ENCODE data around the gene TMC8.
"Not testable (repeated sequence)": the region's sequence is repeated elsewhere in the genome, so short reads cannot be mapped to it uniquely, and the experiment has no call there.

TMC8 gene

DNA sequence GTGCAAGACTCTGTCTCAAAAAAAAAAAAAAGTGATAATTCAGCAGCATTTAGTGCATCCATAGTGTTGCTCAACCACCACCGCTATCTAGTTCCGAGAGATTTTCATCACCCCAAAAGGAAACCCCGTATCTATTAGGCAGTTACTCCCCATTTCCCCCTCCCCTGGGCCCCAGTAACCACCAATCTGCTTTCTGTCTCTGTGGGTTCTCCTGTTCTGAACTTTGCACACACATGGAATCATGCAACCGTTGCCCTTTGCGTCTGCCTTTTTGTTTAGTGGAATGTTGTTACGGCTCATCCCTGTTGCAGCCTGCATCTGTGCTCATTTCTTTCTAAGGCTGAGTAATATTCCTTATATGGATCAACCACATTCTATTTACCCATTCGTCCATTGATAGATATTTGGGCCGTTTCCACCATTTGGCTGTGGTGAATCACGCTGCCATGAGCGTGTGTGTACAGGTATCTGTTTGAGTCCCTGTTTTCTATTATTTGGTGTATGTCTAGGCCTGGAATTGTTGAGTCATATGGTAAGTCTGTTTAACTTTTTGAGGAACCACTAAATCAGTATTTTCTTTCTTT is 29.1 kb downstream of the TMC8 start:
- DNase-seq: no peak

DNA sequence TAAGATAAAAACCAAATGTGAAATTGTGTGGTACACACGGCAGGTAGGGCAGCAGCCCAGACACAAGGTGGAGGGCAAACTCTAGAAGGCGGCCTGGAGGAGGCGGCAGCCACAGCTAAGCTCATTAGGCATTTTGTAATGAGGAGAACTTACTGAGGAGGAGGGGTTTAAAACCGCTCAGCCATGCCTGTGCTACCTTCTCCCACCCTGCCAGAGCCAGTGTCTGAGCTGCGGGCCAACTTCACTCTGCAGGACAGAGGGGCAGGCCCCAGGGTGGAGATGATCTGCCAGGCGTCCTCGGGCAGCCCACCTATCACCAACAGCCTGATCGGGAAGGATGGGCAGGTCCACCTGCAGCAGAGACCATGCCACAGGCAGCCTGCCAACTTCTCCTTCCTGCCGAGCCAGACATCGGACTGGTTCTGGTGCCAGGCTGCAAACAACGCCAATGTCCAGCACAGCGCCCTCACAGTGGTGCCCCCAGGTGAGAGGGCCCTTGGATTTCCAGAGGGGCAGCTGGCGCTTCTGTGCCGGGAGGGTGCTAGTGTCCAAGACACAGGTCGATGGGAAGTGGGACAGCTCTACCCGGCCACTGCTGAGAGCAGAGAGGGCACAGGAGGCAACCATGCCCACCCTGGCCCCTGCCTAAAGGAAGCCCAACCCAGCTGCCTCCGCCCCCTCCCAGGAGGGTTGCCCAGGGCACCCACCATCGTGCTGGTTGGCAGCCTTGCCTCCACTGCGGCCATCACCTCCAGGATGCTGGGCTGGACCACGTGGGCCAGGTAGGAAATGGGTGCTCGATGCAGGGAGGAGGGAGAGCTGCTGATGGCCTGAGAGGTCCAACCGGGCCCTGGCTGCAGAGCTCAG is 33.5 kb downstream of the TMC8 start:
- no peak for DNase-seq

DNA sequence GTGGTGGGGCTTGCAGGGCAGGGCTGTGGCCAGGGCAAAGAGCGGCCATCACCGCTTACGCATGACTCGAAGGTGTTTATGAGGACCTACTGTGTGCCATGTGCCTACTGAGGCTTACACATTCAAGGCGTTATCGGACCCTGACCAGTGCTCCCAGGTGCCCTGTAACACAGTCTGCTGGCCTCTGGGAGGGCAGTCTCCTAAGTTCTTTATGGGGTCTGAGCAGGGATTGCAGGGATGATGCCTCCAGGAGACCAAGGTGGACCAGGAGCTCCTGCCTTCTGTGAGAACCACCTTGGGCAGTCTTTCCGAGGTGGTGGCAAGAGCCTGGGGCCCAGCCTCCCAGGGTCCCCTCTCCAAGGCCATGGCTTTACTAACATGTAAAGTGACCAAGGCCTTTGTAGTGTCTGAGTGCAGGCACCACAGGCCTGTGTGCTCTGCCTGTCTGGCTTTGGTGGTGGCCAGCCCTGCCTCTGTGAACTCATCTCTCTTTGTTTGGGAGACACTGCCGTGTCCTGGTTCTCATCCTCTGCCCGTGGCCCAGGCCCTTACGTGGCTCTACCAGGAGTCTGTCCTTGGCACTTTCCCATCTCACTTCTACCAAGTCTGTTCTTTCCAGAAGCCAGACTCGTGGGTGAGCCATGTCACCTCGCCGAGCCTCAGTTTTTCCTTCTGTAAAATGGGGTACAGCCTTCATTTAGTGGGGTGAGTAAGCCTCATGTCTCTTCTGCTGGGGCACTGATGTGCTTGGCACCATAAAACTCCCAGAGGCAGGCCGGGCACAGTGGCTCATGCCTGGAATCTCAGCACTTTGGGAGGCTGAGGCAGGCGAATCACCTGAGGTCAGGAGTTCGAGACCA is 34.4 kb downstream of the TMC8 start:
- no peak for DNase-seq

DNA sequence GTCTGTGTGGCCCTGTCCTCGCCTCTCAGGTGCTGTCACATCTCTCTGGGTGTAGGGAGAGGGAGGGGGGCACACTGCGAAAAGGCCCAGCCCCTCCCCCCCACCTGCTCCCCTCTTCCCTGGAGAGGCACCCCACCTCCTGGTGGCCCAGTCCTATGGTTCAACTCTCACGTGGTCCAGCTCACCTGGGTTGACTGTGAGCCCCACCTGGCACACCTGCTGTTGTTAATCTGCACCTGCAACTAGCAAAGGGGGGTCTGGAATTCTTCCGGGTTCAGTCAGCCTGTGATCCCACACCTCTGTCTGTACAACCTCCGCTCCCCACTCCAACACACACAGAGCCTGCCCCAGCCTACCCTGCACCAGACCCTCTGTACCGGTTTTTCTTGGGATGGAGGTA is 35.8 kb downstream of the TMC8 start:
- DNase-seq: no peak

DNA sequence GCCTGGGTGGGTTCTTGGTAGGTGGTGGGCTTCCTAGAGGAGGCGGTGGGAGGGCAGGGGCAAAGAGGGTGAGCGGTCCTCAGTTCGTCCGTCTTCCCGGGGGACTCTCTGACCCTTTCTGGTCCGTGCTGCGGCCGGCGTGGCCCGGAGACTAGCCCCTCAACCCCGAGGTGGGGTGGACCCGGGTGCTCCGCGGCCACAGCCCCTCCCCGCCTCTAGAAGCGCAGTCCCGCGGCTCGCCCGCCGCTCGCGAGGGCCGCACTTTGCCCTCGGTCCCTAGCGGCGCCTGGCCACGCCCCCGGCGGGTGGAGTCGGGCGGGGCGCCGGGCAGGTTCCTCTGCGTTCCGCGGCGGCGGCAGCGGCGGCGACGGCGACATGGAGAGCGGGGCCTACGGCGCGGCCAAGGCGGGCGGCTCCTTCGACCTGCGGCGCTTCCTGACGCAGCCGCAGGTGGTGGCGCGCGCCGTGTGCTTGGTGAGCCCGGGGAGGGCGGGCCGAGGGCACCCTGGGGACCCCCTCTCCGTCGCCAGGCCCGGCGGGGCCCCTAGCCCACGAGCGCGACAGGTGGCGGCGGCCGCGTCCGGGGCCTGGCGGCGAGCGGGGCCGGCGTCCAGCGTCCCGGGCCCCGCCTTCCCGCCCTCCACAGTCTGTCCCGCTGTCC is 37.8 kb downstream of the TMC8 start, which contains the start of gene SYNGR2:
Gene SYNGR2, plus strand, starts transcription at position 340 of the 661 bp plus-strand sequence. Its CDS starts 36 bp downstream, at position 376.
- peak; percentile 82 for DNase-seq

DNA sequence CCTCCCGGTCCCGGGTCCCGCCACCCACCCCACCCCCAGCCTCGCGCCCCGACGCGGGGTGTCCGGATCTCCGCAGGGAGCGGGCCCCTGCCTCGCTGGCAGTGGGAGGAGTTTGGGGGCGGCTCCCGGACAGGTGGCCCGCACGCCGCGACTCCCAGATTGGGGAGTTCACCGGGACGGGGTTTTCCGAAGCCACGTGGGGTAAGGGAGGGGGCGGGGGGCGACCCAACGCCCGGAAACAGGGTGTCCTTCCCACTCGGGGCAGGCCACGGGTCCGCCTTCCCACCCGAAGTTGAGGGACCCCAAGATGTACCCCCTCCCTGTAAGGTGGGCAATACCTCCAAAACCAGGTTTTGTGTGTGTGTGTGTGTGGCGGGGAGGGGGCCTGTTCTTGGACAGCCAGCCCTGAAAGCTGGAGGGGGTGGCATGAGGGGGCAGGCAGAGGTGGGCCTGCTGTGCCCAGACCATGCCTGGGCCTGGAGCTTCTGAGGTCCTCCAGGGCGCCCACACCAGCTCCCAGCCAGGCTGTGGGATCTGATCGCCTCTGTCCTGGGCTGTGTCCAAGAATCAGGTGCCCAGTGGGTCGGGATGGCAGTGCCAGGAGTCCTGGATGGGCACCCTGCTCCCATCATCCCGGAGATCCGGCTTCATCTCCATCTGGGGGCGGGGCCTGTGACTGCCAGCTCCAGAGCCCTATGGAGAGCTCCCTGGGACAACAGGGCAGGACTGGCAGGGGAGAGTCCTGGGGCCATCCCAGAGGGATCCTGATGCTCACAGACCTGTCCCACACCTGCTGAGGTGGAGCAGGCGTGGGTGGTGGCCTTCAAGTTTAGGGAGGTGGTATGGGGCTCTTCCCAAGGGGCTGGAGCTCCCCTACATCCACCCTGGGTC is 38.6 kb downstream of the TMC8 start:
- peak; percentile 32 for DNase-seq

DNA sequence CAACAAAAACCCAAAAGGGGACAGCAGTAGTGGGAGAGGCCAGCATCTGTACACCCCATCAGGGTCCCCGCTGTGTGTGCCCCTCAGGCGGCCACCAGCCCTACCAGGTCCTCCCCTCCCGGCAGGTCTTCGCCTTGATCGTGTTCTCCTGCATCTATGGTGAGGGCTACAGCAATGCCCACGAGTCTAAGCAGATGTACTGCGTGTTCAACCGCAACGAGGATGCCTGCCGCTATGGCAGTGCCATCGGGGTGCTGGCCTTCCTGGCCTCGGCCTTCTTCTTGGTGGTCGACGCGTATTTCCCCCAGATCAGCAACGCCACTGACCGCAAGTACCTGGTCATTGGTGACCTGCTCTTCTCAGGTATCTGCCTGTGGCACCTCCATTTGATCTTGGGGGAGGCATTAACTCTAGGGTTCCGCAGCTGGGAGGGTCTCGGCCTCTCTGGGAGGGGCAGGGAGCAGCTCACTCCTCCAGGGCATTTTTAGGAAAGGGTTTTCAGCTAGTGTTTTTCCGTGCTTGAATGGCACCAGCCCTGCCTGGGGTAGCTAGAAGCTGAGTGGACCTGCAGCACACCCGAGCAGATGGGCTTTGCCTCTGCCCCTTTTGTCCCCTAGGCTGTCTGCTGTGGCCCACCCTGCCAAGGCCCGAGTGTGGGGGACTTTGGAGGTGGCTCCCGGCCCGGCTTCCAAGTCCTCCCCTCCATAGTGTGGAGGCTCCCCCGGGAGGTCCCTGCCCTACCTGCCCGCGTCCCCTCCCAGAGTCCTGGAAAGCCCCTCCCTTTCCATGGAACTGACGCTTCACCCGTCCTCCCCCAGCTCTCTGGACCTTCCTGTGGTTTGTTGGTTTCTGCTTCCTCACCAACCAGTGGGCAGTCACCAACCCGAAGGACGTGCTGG is 40.4 kb downstream of the TMC8 start:
- DNase-seq: no peak

DNA sequence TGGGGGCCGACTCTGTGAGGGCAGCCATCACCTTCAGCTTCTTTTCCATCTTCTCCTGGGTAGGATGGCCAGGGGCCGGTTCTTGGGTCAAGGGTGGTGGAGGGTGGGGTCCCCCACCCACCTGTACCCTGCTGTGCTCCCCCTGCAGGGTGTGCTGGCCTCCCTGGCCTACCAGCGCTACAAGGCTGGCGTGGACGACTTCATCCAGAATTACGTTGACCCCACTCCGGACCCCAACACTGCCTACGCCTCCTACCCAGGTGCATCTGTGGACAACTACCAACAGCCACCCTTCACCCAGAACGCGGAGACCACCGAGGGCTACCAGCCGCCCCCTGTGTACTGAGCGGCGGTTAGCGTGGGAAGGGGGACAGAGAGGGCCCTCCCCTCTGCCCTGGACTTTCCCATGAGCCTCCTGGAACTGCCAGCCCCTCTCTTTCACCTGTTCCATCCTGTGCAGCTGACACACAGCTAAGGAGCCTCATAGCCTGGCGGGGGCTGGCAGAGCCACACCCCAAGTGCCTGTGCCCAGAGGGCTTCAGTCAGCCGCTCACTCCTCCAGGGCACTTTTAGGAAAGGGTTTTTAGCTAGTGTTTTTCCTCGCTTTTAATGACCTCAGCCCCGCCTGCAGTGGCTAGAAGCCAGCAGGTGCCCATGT is 41.1 kb downstream of the TMC8 start:
- DNase-seq: not testable (repeated sequence)

DNA sequence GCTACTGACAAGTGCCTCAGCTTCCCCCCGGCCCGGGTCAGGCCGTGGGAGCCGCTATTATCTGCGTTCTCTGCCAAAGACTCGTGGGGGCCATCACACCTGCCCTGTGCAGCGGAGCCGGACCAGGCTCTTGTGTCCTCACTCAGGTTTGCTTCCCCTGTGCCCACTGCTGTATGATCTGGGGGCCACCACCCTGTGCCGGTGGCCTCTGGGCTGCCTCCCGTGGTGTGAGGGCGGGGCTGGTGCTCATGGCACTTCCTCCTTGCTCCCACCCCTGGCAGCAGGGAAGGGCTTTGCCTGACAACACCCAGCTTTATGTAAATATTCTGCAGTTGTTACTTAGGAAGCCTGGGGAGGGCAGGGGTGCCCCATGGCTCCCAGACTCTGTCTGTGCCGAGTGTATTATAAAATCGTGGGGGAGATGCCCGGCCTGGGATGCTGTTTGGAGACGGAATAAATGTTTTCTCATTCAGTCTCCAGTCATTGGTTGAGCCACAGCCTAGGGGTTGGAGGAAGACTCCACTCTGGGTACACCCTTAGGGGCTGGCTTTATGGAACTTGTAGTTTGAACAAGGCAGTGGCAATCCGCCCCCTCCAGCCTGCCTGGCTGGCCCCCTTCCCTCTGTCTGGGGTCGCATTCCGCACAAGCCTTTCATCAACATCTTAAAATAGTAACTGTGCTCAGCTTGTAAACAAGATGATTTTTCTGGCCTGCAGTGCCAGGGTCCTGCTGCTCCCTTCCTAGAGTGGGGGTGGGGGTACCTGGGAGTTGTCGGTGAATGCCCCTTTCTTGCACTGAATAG is 41.9 kb downstream of the TMC8 start:
- no peak for DNase-seq

DNA sequence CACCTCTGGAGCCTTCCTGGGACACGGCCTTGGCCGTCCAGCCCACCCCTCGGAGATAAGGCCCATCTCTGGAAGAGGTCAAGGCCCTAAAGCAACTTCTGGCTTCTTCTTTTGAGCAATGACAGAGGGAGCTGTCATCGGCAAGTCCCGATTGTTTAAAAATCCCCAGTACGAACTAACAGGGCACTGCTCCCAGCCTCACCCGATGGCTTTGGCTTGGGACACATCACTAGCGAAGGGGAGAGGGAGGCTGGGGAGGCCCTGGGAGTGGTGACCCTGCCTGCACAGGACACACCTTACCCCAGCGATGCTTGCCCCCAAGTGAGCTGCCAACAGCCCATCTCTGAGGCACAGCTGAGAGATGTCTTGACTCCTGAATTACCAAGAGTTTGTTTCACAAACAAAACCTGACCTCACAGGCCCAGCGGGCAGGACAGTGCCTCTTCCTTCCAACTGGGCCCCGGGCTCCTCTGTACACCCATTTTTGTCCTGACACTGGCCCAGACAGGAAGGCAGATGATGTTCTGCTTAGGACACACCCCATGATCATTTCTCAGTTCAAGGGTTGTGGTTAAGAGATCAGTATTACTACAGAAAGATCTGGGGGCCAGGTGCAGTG is 42.6 kb downstream of the TMC8 start:
- DNase-seq: no peak

DNA sequence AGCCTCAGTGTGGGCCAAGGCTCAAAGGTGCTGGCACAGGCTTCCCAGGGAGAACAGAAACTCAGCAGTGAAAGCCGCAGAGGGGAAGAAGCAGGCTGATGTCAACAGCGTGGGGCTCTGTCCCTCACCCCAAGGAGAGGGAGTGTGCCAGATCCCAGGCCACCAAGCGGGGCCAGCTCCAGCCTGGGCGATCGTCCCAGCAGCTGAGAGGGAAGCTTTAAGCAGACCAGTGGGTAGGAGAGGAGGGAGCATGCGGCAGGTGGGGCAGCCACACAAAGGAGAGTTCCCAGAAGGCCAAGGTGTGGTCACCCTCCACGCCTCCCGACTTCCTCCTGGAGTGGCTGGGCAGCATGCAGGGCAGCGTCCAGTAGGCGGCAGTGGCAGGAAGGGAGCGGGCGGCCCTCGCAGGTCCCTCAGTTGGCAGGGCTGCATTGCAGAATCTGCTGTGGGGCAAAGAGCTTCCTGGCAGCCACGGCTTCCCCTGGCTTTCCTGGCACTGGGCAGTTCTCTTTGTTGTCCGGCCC is 43.8 kb downstream of the TMC8 start:
- no peak for DNase-seq

DNA sequence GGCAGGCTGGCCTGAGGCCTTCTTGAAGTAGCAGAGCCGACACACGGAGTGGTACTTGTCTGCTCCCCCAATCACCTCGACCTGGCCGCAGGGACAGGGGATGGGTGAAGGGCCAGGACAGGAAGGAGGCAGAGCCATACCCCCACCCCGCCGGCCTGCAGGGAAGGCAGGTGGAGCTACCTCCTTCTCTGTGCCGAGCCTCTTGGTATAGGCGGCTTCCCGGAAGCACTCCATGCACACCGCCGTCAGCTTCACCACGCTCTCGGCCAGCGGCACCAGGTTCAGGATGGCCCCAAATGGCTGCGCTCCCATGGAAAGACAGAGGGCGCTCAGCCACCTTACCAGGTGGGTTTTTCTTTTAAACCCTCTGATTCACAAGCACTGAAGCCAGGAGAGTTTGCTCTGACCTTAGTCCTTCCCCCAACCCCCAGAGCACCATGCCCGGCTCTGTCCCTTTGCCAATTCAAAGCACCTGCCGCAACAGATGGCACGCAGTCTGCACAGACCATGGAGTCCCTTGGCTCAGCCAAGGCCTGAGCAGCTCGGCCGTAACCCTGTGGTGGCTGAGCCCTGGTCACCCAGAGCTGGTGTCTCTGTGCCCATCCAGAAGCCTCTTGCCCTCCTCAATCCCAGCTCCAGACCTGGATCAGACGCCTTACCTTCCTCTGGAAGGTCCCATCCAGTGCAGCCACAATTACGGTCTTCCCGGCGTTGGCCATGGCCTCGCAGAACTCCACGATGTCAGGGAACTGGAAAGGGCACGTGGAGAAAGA is 44.5 kb downstream of the TMC8 start:
- DNase-seq: no peak

DNA sequence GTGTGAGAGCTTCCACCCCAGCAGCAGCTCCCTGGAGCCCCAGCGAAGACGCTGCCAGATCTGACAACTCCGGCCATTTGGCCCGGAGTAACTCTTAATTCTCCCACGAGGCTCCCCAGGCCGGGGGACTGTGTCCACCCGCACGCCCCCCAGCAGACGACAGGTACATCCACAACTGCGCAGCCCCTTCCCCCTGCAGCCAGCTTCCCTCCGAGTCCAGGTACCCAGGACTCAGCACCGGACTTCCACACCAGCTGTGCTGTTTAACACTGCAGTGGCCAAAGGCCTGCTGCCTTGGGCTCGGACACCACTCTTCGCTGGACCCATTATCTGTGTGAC is 45.0 kb downstream of the TMC8 start:
- DNase-seq: no peak

DNA sequence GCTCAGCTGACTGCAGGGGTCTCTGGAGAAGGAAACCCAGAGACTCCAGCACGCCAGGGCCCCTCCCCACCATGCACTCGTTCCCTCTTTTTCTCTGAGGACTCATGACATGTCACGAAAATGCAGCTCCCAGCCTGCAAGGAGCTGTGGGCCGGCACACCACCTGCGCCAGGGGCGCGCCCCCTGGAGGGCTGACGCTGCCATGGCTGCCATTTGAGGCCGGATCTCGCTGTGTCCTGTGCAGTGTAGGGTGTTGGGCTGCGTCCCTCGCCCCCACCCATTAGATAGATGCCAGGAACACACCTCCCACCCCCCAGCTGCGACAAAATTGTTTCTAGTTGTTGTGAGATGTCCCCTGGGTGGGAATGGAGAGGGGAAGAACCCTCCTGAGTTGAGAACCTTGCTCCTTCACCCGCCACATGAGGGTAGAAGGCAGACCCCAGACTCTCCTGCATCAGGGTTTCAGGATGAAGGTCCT is 46.0 kb downstream of the TMC8 start:
- peak; percentile 61 for DNase-seq

DNA sequence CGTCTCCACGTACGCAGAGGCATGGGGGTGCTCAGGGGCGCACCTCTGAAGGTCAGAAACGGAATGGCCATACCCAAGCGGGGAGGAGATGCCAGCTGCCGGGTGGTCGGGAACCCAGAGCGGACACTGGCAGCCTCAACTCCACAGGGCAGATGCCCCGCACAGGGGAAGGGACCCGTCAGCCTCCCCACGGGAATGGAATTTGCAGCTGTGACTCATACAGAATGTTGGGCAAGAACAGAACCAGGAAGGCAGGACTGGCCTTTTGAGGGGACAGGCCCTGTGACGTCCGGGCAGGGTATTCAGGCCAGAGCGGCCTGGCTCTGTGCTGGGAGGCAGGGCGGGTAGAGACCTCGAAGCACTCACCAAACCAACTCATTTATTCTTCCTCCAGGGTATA is 48.8 kb downstream of the TMC8 start:
- DNase-seq: no peak

DNA sequence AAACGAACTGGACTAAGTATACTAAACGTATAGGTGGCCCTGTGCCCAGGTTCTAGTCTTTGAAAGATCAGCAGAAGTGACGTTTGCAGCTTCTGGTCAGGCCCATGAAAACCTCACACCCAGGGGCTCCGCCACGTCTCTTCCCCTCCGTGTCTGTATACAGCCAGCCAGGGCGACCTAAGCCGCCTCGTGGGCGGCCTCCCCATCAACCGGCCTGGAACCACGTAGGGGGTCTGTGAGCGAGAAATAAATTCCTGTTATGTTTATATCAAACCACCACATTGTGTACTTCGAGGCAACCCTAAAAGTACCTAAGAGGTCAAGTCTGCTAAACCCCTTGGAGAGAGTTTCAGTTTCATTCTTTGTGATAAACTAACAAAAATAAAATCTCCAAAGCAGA is 49.5 kb downstream of the TMC8 start:
- no peak for DNase-seq

DNA sequence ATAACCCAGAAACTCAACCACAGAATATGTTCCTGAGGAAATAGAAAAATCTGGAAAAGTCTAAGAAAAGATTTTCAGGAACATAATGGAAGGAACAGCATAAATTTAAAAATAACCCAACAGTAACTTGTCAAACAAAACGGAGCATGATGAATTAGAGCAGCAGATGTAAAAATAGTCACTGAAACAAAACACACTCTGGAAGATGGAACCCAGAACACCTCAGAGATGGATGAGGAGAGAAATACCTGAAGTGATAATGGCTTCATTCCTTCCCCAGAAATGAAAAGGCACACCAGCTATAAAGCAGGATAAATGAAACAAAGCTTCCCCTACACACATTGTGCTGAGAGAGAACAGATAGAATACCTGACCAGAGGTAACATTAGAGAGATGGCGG is 49.9 kb downstream of the TMC8 start:
- no peak for DNase-seq

DNA sequence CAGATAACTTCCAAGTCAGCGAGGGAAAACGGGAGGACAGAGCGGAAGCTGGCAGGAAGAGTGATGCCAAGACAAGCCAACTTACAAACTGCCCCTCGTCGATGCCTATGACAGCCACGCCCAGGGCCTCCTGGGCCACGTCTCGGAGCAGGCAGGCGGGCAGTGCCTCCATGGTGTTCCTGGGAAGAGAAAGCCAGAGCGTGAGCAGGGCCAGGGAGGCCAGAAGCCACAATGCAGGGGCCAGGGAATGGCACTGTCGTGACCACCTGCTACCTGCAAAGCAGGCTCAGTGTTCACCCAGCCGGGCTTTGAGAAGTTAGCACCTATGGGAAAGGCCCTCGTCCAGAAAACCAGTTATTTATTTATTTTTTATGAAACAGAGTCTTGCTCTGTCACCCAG is 51.9 kb downstream of the TMC8 start:
- DNase-seq: no peak

All from activated CD4-positive, alpha-beta T cell treated with anti-CD3 and anti-CD28 coated beads for 1 hour (primary cell).